HepG2 (cell line): Measurements from ENCODE around the gene GGNBP2. TPM values are rescaled to one million over a fixed set of nuclear protein-coding genes. Genes with fewer than 3 reads are reported as not detected.
A peak's percentile ranks its signal among the peaks of the same experiment; 100 is the strongest.

Experiments used
- ATAC-seq: fragments of 200-7000 bp; cut with Tn5 transposase; 3 replicates; pipeline ENCODE4 v1.9.1; 2020; ENCODE audit warnings: mild to moderate bottlenecking, moderate library complexity
- BruUV-seq: library from RNA; stranded (reverse); fragments of 400-500 nt; replicated peaks from 2 replicates; lab custom pipeline; 2021; lab: Mats Ljungman, UMichigan
- CTCF ChIA-PET: fragments of 300-600 bp; formaldehyde crosslinking; extraction: SDS; loops from one replicate; lab custom pipeline; 2021; ENCODE audit warnings: low total read pairs, inconsistent platforms, low intra/inter-chr PET ratio; lab: Yijun Ruan, JAX
- POLR2A ChIA-PET: fragments of 350-600 bp; sonication (Branson Sonifier 250); formaldehyde crosslinking; loops from one replicate; lab custom pipeline; 2020; ENCODE audit warnings: antibody characterized with exemption, inconsistent platforms; lab: Yijun Ruan, JAX
- DNase-seq: peaks from one replicate; pipeline ENCODE4 v3.0.0-alpha.2; 2015; ENCODE audit warnings: low spot score
- FAIRE-seq: peaks from 3 replicates; lab custom pipeline; 2011; peaks lifted over from hg19 to GRCh38; lab: Jason Lieb, UNC
- H2AFZ ChIP-seq: one replicate; pipeline ENCODE4 v1.6.1; 2011; ENCODE audit warnings: low read length, inconsistent platforms
- H3K27ac ChIP-seq: fragments of 300-600 bp; 3 replicates; pipeline ENCODE4 v1.8.0; 2011; ENCODE audit warnings: mixed run types, mild to moderate bottlenecking, mixed read lengths, low read length, inconsistent platforms; ENCODE audit not compliant: insufficient read depth; ENCODE audit errors: extremely low read length
- H3K27me3 ChIP-seq, 2 experiments: fragments of 200-600 bp in 1 of 2; 2 replicates in 1 of 2; 3 replicates in 1 of 2; pipeline versions ENCODE4 v1.6.0 to v1.8.0; 2011; ENCODE audit warnings: low read length in 2 of 2, mild to moderate bottlenecking in 2 of 2, moderate library complexity in 2 of 2, inconsistent platforms in 1 of 2; ENCODE audit not compliant: insufficient read depth in 2 of 2, control insufficient read depth in 1 of 2
- H3K36me3 ChIP-seq, 2 experiments: fragments of 200-600 bp in 1 of 2; replicated peaks in 1 of 2; 2 replicates in 1 of 2; 3 replicates in 1 of 2; pipeline versions ENCODE4 v1.5.1 to v1.8.0; 2011; ENCODE audit warnings: low read length in 2 of 2, inconsistent platforms in 1 of 2; ENCODE audit not compliant: insufficient read depth in 2 of 2, control insufficient read depth in 1 of 2
- H3K4me1 ChIP-seq: 2 replicates; pipeline ENCODE4 v1.5.1; 2012; ENCODE audit warnings: low read length, inconsistent platforms; ENCODE audit not compliant: insufficient read depth
- H3K4me2 ChIP-seq: 2 replicates; pipeline ENCODE4 v1.6.0; 2011; ENCODE audit warnings: low read depth, low read length, inconsistent platforms
- H3K4me3 ChIP-seq, 3 experiments: fragments of 200-600 bp in 1 of 3; sonication (generic), shearing (Covaris generic) in 1 of 3; replicated peaks in 1 of 3; 2 replicates each; pipeline ENCODE4 v1.5.1; 2011 to 2016; ENCODE audit warnings: low read length in 3 of 3, inconsistent platforms in 2 of 3, low read depth in 2 of 3, mild to moderate bottlenecking in 2 of 3, control low read depth in 1 of 3, mixed read lengths in 1 of 3; ENCODE audit not compliant: insufficient read depth in 1 of 3
- H3K79me2 ChIP-seq: one replicate; pipeline ENCODE4 v1.6.1; 2011; ENCODE audit warnings: low read length, inconsistent platforms; ENCODE audit not compliant: insufficient read depth
- H3K9ac ChIP-seq: 2 replicates; pipeline ENCODE4 v1.6.0; 2011; ENCODE audit warnings: mild to moderate bottlenecking, low read depth, low read length, inconsistent platforms; ENCODE audit not compliant: insufficient read depth
- H3K9me3 ChIP-seq: 2 replicates; pipeline ENCODE4 v1.5.1; 2012; ENCODE audit warnings: mild to moderate bottlenecking, low read length
- H4K20me1 ChIP-seq: 2 replicates; pipeline ENCODE4 v1.6.0; 2011; ENCODE audit warnings: inconsistent platforms, mild to moderate bottlenecking, low read length, moderate library complexity; ENCODE audit not compliant: insufficient read depth
- CBX2 ChIP-seq, 2 experiments: fragments of 200-600 bp in 1 of 2; sonication (generic); formaldehyde crosslinking in 1 of 2; IDR thresholded peaks; 2 replicates each; pipeline versions ENCODE4 v1.7.0 to v1.8.1; 2018 to 2022; ENCODE audit warnings: low read depth in 2 of 2, low read length in 1 of 2, mild to moderate bottlenecking in 1 of 2, missing genetic modification reagents in 1 of 2
- CEBPB ChIP-seq: IDR thresholded peaks from 2 replicates; pipeline ENCODE4 v1.6.1; 2011; ENCODE audit warnings: low read depth, low read length, improper control_type of control experiment, borderline replicate concordance
- DMAP1 ChIP-seq: IDR thresholded peaks from 2 replicates; pipeline ENCODE4 v1.6.1; 2016
- FIP1L1 ChIP-seq: fragments of 200-400 bp; formaldehyde crosslinking; IDR thresholded peaks from 2 replicates; pipeline ENCODE4 v1.6.1; 2018; ENCODE audit warnings: low read depth, mild to moderate bottlenecking, low read length, moderate library complexity, borderline replicate concordance; ENCODE audit not compliant: insufficient read depth
- FOXK2 ChIP-seq: fragments of 450-650 bp; IDR thresholded peaks from 2 replicates; pipeline ENCODE4 v1.6.1; 2016
- NBN ChIP-seq: fragments of 450-650 bp; conservative IDR thresholded peaks from 2 replicates; pipeline ENCODE4 v1.6.1; 2017
- RBAK ChIP-seq: sonication (generic); formaldehyde crosslinking; IDR thresholded peaks from 2 replicates; pipeline ENCODE4 v1.5.1; 2020; ENCODE audit warnings: mild to moderate bottlenecking, missing genetic modification reagents
- ZNF713 ChIP-seq: sonication (generic); formaldehyde crosslinking; IDR thresholded peaks from 2 replicates; pipeline ENCODE4 v1.4.0; 2020; ENCODE audit warnings: mild to moderate bottlenecking, missing genetic modification reagents
- WGBS: methylation state at CpG from one replicate; pipeline ENCODE4 v1.1.6; 2017; ENCODE audit warnings: low lambda C conversion rate; 5-methylcytosine and 5-hydroxymethylcytosine counted together
- in situ Hi-C: cut with HindIII; loops from 2 replicates; pipeline ENCODE4 v1.10.0; 2017; ENCODE audit warnings: low pct_unique_long_range_greater_than_20kb; ENCODE audit not compliant: extremely low pct_ligation_motif_present
- intact Hi-C: fragments of 100-400 bp; cut with micrococcal nuclease; formaldehyde crosslinking; loops from one replicate; pipeline ENCODE4 v1.10.0; 2022; ENCODE audit not compliant: unreplicated experiment
- polyA plus RNA-seq, 8 experiments: library from polyadenylated mRNA; depleted of rRNA in 3 of 8; stranded (reverse) in 7 of 8; unstranded in 1 of 8; fragments of >200 nt; fragmentation: Illumina TruSeq in 4 of 8; extraction: Trizol in 4 of 8; gene quantifications; 2 replicates each; pipeline versions ENCODE4 v1.2.1 to v1.2.3, GENCODE V29; 2011 to 2016; ENCODE audit warnings: low read depth in 4 of 8, missing spikeins in 1 of 8, mixed read lengths in 1 of 8; ENCODE audit not compliant: insufficient read depth in 1 of 8
- total RNA-seq, 5 experiments: library from RNA; depleted of rRNA; stranded (reverse); fragments of >200 nt; fragmentation: Illumina TruSeq; extraction: Trizol; gene quantifications; 2 replicates each; pipeline ENCODE4 v1.2.3, GENCODE V29; 2016; ENCODE audit warnings: low read depth in 1 of 5
- TF ChIP-seq, protein P1 (sequence below): sonication (generic); formaldehyde crosslinking; IDR thresholded peaks from 2 replicates; pipeline ENCODE4 v1.8.0; 2023; ENCODE audit warnings: mild to moderate bottlenecking, missing genetic modification reagents

Gene GGNBP2
- total and polyA plus RNA-seq, 2 of the 13 experiments (the other 11 are each of a cell fraction or from before 2014, with no cell fraction given) = 53.3 to 84.2 TPM

DNA sequence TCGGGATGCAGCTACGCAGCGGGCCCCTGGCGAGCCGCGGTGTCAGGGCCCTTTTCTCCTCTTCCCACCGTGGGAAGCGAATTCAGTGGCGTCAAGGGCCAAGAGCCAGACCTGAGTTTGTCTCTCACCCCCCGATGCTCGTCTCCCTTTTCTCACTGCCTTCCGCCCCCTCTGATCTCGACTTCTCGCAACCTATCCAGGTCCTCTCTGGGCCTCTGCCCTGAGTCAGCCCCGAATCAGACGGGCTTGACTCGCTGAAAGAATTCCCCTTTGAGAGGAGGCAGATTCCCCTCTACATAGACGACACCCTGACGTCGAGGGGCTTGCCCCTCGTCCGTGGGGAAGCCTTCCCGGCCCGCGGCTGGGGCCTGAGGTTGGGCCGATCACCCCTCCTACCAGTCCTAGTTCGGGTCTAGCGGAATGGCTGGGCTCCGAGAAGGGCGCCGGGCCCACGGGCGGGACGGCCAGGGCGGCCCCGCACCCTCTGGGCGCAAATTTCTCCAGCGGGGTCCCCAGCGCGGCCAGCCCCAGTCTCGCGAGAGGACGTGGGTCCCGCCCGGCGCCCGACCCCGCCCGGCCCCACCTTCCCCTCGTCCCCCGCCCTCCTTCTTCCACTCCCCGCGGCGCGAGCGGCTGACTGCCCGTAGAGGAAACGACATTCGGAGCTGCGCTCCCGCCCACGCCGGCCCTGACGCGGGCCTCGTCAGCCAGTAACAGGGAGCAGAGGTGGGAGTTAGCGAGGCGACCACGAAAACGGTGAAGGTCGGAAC is at the start of gene GGNBP2 (continued):
- TF ChIP-seq, protein P1, sequence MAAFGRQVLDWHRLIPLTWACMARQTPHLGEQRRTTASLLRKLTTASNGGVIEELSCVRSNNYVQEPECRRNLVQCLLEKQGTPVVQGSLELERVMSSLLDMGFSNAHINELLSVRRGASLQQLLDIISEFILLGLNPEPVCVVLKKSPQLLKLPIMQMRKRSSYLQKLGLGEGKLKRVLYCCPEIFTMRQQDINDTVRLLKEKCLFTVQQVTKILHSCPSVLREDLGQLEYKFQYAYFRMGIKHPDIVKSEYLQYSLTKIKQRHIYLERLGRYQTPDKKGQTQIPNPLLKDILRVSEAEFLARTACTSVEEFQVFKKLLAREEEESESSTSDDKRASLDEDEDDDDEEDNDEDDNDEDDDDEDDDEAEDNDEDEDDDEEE (CRISPR knock-in tag) = peak; percentile 32; the same call in 1 of the 2 replicates
- TF ChIP-seq NBN = no peak
- TF ChIP-seq DMAP1 (CRISPR knock-in tag) = peak; percentile 41; the same call in 1 of the 2 replicates
- no peak for TF ChIP-seq FOXK2
- no peak for TF ChIP-seq CBX2 (IDR thresholded peaks at IDR 0.05; ENCODE audit: low read depth, low read length)
- no peak for TF ChIP-seq CBX2 (CRISPR knock-in tag; IDR thresholded peaks at IDR 0.05; ENCODE audit: low read depth)
- TF ChIP-seq FIP1L1 = no peak
- no peak for TF ChIP-seq RBAK (CRISPR knock-in tag)

DNA sequence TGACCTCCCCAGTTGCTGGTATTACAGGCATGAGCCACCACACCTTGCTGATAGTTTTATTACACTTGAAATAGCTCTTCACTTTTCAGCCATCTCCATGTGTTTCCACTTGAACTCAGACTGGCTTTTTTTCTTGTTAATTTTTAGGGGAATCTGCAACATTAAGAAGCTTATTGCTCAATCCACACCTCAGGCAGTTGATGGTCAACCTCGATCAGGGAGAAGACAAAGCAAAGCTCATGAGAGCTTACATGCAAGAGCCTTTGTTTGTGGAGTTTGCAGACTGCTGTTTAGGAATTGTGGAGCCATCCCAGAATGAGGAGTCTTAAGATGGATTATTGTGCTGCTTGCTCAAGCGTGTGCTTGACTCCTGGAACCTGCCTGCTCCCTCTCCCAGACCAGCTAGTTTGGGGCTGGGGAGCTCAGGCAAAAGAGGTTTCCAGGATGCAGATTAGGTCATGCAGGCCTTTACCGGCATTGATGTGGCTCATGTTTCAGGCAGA is 49.6 kb upstream of the GGNBP2 start:
- no peaks in the 10 kb centered on the region for H3K4me1 ChIP-seq
- CTCF ChIA-PET = no interaction called here
- WGBS = 77% methylated on average over 2 of the region's 3 CpGs
- in situ Hi-C loops = loop anchor here (25.0 kb wide), 1 partner anchor 533 kb away; no protein-coding TSS in a partner anchor
- no peak overlapping the region for H3K4me2 ChIP-seq
- H3K27ac ChIP-seq = no peak overlapping the region
- no peak overlapping the region for H2AFZ ChIP-seq
- no peak for ATAC-seq
- TF ChIP-seq ZNF713 (no peak), CEBPB (0 out of 2 replicates have a peak, but pooled peaks have one; percentile 22)
- TF ChIP-seq, all 625 proteins: peak for 1
- peaks cover 26 to 73% of the 10 kb centered on the region in 2 experiments for H3K36me3 ChIP-seq
- H3K9me3 ChIP-seq = no peaks in the 10 kb centered on the region
- POLR2A ChIA-PET = interaction anchor here (1.3 to 1.8 kb wide), 2 partner anchors 9 to 39 kb away, joined by 4 to 7 read pairs; partner anchors contain the start of genes MYO19, PIGW and ZNHIT3
- H3K9ac ChIP-seq = no peak overlapping the region
- intact Hi-C loops = no loop called here
- FAIRE-seq (no peak), DNase-seq (no peak)
- BruUV-seq = no TSS peak
- no peaks in the 10 kb centered on the region for H4K20me1 ChIP-seq
- no peak overlapping the region for H3K4me3 ChIP-seq
- H3K79me2 ChIP-seq = peaks cover 17% of the 10 kb centered on the region
- no peaks in the 10 kb centered on the region for H3K27me3 ChIP-seq
